Neural progenitor cell (in vitro differentiated cells): Measurements from ENCODE around the gene COA8. TPM values are rescaled to one million over a fixed set of nuclear protein-coding genes. Genes with fewer than 3 reads are reported as not detected.

Source experiments
- DNase-seq: peaks from one replicate; pipeline ENCODE4 v3.0.0-alpha.2; 2016; ENCODE audit warnings: low spot score
- H2AFZ ChIP-seq: fragments of 200-600 bp; sonication (generic); replicated peaks from 2 replicates; pipeline ENCODE4 v1.6.1; 2016; ENCODE audit warnings: antibody characterized with exemption
- H3F3A ChIP-seq: fragments of 200-600 bp; sonication (generic); 2 replicates; pipeline ENCODE4 v1.6.1; 2016; ENCODE audit warnings: antibody characterized with exemption, low read depth
- H3K27ac ChIP-seq: fragments of 200-600 bp; sonication (generic); 2 replicates; pipeline ENCODE4 v1.5.1; 2016; ENCODE audit warnings: mild to moderate bottlenecking
- H3K27me3 ChIP-seq: fragments of 200-600 bp; sonication (generic); 2 replicates; pipeline ENCODE4 v1.6.1; 2016; ENCODE audit warnings: mild to moderate bottlenecking, moderate library complexity
- H3K36me3 ChIP-seq: fragments of 200-600 bp; sonication (generic); 2 replicates; pipeline ENCODE4 v1.5.1; 2016
- H3K4me1 ChIP-seq: fragments of 200-600 bp; sonication (generic); 2 replicates; pipeline ENCODE4 v1.6.1; 2016; ENCODE audit warnings: mixed run types
- H3K4me2 ChIP-seq: fragments of 200-600 bp; sonication (generic); 2 replicates; pipeline ENCODE4 v1.6.1; 2016
- H3K4me3 ChIP-seq: fragments of 200-600 bp; sonication (generic); 2 replicates; pipeline ENCODE4 v1.5.1; 2016
- H3K79me2 ChIP-seq: fragments of 200-600 bp; sonication (generic); 2 replicates; pipeline ENCODE4 v1.6.1; 2016; ENCODE audit warnings: low read depth
- H3K9ac ChIP-seq: fragments of 200-600 bp; sonication (generic); 2 replicates; pipeline ENCODE4 v1.6.1; 2016
- H3K9me3 ChIP-seq: fragments of 200-600 bp; sonication (generic); 2 replicates; pipeline ENCODE4 v1.5.1; 2016; ENCODE audit warnings: low read depth
- H4K20me1 ChIP-seq: fragments of 200-600 bp; sonication (generic); 2 replicates; pipeline ENCODE4 v1.6.1; 2016; ENCODE audit warnings: low read depth
- H3K27ac Mint-ChIP-seq: 3 replicates; pipeline ENCODE4 v1.8.0; 2021; ENCODE audit warnings: mixed read lengths
- H3K27me3 Mint-ChIP-seq: 2 replicates; pipeline ENCODE4 v1.8.0; 2022; ENCODE audit warnings: low read depth, mild to moderate bottlenecking, inconsistent platforms, moderate library complexity, mixed read lengths; ENCODE audit not compliant: insufficient read depth
- H3K36me3 Mint-ChIP-seq: 3 replicates; pipeline ENCODE4 v1.8.0; 2021; ENCODE audit warnings: mixed read lengths
- H3K4me1 Mint-ChIP-seq: 3 replicates; pipeline ENCODE4 v1.8.0; 2021; ENCODE audit warnings: mixed read lengths
- H3K4me3 Mint-ChIP-seq: 3 replicates; pipeline ENCODE4 v1.8.0; 2021; ENCODE audit warnings: mild to moderate bottlenecking, moderate library complexity, mixed read lengths
- H3K9me3 Mint-ChIP-seq: 3 replicates; pipeline ENCODE4 v1.8.0; 2020; ENCODE audit warnings: mixed read lengths
- CTCF ChIP-seq: fragments of 200-600 bp; sonication (generic); IDR thresholded peaks from 2 replicates; pipeline ENCODE4 v1.5.1; 2017; ENCODE audit warnings: antibody characterized with exemption, mild to moderate bottlenecking
- EZH2 ChIP-seq: fragments of 200-600 bp; sonication (generic); IDR thresholded peaks from 2 replicates; pipeline ENCODE4 v1.6.1; 2017; ENCODE audit warnings: antibody characterized with exemption, mild to moderate bottlenecking, moderate library complexity
- EZH2phosphoT487 ChIP-seq: fragments of 200-600 bp; sonication (generic); IDR thresholded peaks from 2 replicates; pipeline ENCODE4 v1.6.1; 2017; ENCODE audit warnings: antibody characterized with exemption
- total RNA-seq: library from RNA; depleted of rRNA; stranded (reverse); fragments of >200 nt; gene quantifications from 2 replicates; pipeline ENCODE4 v1.2.3, GENCODE V29; 2015; ENCODE audit warnings: low replicate concordance

Gene COA8
- total RNA-seq, 1 donor from 2014 or later, result 72.3 TPM

- peaks cover 2% of the 10 kb centered on the region for H3K9me3 Mint-ChIP-seq
- Histone ChIP-seq H3K79me2 (no peaks in the 10 kb centered on the region), H3K4me3 (no peak overlapping the region), H3K4me1 (no peaks in the 10 kb centered on the region), H3K4me2 (no peak overlapping the region), H3K27me3 (no peaks in the 10 kb centered on the region), H3K27ac (no peak overlapping the region), H4K20me1 (no peaks in the 10 kb centered on the region), H3K36me3 (no peaks in the 10 kb centered on the region), H2AFZ (no peak overlapping the region), H3F3A (no peaks in the 10 kb centered on the region), H3K9ac (peak overlapping the region; percentile 32), H3K9me3 (no peaks in the 10 kb centered on the region)
- TF ChIP-seq CTCF (no peak), EZH2 (no peak), EZH2phosphoT487 (no peak)
- H3K36me3 Mint-ChIP-seq, result peaks cover 7% of the 10 kb centered on the region
- H3K4me1 Mint-ChIP-seq, result peaks cover 5% of the 10 kb centered on the region
- DNase-seq, result no peak
- H3K4me3 Mint-ChIP-seq, result peak overlapping the region; percentile 67
- peak overlapping the region; percentile 91 for H3K27ac Mint-ChIP-seq
- peaks cover 8% of the 10 kb centered on the region for H3K27me3 Mint-ChIP-seq
Measured at GRCh38 chr14:103551338-103551762, 11.4 kb upstream of the COA8 start.

- Histone ChIP-seq H3K79me2 (peaks cover 6% of the 10 kb centered on the region), H3K9me3 (no peaks in the 10 kb centered on the region), H3F3A (no peaks in the 10 kb centered on the region), H3K27ac (no peak overlapping the region), H3K27me3 (no peaks in the 10 kb centered on the region), H3K9ac (no peak overlapping the region), H3K36me3 (no peaks in the 10 kb centered on the region), H2AFZ (no peak overlapping the region), H3K4me3 (no peak overlapping the region), H4K20me1 (no peaks in the 10 kb centered on the region), H3K4me1 (no peaks in the 10 kb centered on the region), H3K4me2 (no peak overlapping the region)
- no peak overlapping the region for H3K4me3 Mint-ChIP-seq
- peaks cover 8% of the 10 kb centered on the region for H3K4me1 Mint-ChIP-seq
- no peak for DNase-seq
- H3K36me3 Mint-ChIP-seq, result peaks cover 7% of the 10 kb centered on the region
- TF ChIP-seq EZH2phosphoT487 (no peak), CTCF (no peak), EZH2 (no peak)
- H3K9me3 Mint-ChIP-seq, result peaks cover 2% of the 10 kb centered on the region
- peak overlapping the region; percentile 91 for H3K27ac Mint-ChIP-seq
- peaks cover 8% of the 10 kb centered on the region for H3K27me3 Mint-ChIP-seq
Measured at GRCh38 chr14:103552011-103552845, 10.5 kb upstream of the COA8 start.

DNA sequence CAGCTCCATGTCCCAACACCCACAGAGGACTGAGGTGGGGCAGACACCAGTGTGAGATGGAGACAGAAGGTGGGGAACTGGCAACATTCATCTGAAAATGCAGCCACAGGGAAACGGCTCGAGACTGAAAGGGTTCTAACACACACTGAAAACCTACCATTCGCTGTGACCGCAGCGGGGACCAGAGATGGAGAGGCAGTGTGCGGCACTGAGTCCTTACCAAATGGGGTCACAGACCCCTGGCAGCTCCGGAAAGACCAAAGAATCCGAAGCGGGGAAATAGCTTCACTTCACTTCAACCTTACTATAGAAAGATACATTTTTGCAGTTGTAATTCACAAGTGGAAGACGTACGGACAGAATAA lies 9.9 kb upstream of the COA8 start:
- H3K9me3 Mint-ChIP-seq, result peaks cover 2% of the 10 kb centered on the region
- H3K36me3 Mint-ChIP-seq, result peaks cover 7% of the 10 kb centered on the region
- no peaks in the 10 kb centered on the region for H3K36me3 ChIP-seq
- H3K9me3 ChIP-seq, result no peaks in the 10 kb centered on the region
- no peaks in the 10 kb centered on the region for H3K4me1 ChIP-seq
- H3K4me1 Mint-ChIP-seq, result peaks cover 12% of the 10 kb centered on the region
- H3K27me3 Mint-ChIP-seq, result peaks cover 8% of the 10 kb centered on the region
- no peak overlapping the region for H3K4me2 ChIP-seq
- H3K9ac ChIP-seq, result no peak overlapping the region
- no peak overlapping the region for H3K27ac ChIP-seq
- H4K20me1 ChIP-seq, result no peaks in the 10 kb centered on the region
- no peak overlapping the region for H2AFZ ChIP-seq
- H3F3A ChIP-seq, result peaks cover 4% of the 10 kb centered on the region
- no peak overlapping the region for H3K27ac Mint-ChIP-seq
- DNase-seq, result no peak
- H3K27me3 ChIP-seq, result no peaks in the 10 kb centered on the region
- H3K4me3 Mint-ChIP-seq, result no peak overlapping the region
- no peak overlapping the region for H3K4me3 ChIP-seq
- TF ChIP-seq CTCF (no peak), EZH2phosphoT487 (no peak), EZH2 (no peak)
- H3K79me2 ChIP-seq, result peaks cover 12% of the 10 kb centered on the region
